Stimulated activated CD4-positive, alpha-beta T cell treated with anti-CD3 and anti-CD28 coated beads, Interleukin-4, amount 100 ng/mL, for 1 hour (primary cell): Measurements from ENCODE around the gene TMEM126B.
"Not testable (repeated sequence)": the region's sequence is repeated elsewhere in the genome, so short reads cannot be mapped to it uniquely, and the experiment has no call there.

Experiments
- DNase-seq: peaks from one replicate; pipeline ENCODE4 v3.0.0-alpha.2; 2020

TMEM126B gene

DNA sequence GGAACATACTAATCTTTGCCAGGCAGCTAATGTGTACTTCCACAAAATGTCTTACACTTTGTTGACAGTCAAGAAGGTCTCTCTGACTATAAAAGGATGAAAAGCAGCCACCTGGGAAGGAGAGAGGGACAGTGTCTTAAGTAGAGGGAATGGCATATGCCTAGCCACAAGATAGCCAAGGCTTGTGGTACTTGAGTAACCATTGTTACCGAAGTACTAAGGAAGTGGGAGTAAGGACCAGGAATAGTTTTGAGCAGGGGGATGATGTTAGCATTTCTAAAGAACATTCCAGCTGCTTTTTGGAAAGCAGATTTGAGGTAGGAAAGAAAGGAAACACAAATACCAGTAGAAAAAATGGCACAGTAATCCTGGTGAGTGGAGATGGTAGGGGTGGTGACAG lies 22.7 kb downstream of the TMEM126B start:
- DNase-seq, result no peak

GRCh38 chr11:85652786-85653447 lies 24.5 kb downstream of the TMEM126B start:
- no peak for DNase-seq

- DNase-seq, result not testable (repeated sequence)
Observed at GRCh38 chr11:85654343-85654742, 25.9 kb downstream of the TMEM126B start.

GRCh38 chr11:85656777-85657176 lies 28.4 kb downstream of the TMEM126B start:
- no peak for DNase-seq

- no peak for DNase-seq
Observed at GRCh38 chr11:85658180-85658579, 29.8 kb downstream of the TMEM126B start.

DNA sequence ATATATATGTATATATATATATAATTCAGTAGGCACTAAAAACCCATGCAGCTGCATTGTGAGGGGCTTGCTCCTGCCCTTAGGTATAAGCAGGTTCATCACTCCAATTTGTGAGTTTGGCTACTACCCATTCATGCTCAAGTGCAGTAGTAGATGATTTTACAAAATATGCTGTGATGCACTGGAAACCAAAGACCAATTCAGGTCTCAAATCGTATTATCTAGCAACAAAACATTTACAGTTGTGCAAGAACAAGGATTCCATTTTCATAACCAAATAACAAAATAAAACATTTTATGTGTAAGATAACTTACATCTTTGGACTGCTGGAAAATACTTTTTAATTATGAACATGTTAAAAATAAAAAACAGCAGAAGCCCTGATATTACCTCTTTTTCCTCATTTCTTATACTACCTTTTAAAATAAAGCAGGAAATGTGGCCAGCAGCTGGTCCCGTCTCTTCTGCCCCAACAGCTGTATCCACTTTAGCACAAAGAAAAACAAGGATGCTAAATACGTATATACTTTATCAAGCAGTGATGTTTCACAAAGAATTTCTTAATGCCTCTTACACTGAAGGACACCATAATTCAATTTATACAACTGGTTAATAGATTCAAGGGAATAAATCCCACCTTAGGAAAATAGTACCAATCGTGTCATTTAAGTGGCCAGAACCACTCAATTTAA lies 33.7 kb downstream of the TMEM126B start:
- no peak for DNase-seq

DNA sequence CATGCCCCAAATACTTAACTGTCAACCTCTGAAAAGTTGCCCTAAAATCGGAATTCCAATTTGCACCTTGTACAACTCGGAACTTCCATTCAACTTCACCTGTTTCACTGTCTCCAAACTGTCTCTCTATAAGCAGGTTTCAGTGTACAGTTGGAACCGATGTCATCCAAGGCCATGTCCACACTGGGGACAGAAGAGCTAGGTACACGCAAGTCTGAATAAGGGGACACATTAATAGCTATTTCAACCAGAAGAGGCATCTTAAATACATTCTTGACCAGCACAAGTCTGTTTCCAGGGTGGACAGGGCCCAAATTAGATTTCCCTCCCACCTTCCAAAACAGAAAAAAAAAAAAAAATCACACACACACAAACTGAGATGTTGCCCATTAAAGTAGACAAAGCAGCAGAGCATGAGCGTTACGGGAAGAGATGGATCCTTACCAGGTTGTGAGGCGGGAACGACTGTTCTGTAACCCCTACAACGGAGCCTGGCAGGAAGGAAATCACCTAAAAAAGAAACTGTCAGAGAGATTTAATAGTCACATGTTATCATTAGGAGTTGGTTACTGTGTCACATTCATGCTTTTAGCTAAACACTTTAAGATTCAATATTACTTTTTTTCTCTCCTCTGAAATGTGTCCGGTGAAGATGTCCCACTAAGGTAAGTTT lies 34.8 kb downstream of the TMEM126B start:
- no peak for DNase-seq

DNA sequence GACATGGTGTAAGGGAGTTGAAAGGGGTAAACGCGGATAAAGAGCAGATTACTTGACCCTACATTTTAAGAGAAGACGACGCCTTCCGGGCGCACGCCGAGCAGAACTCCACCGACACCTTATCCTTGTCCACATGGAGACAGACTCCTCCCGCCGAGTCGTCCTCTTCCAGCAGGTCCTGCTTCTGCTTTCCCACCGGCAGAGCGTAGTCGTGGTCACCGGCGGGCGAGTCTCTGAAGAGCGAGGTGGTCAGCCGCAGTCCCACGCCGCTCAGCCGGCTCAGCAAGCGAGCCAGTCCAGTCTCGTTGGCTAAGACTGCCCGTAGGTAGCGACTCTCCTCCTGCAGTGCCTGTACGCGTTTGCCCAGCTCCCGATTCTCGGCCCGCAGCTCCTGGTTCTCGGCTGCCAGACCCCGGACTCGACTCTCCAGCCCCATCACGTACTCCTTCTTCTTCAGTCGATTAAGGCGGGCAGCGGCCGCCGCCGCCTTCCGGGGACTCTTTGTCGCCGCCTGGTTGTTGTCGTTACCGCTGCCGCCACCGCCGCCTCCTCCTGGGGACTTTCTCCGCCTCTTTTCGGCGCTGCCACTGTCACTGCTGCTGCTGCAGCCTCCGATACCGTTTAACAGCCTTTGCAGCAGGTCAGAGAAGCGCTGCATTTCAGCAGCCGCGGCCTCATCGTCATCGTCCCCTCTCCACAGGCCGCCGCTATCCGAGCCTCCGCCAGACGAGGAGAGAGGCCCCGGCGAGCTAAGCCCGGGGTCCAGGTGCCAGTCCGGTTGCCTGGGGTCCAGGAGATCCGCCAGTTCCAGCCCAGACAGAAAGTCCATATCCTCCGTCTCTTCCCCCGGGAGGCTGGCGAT lies 35.6 kb downstream of the TMEM126B start:
- peak; percentile 89 for DNase-seq

GRCh38 chr11:85664615-85665481 lies 36.5 kb downstream of the TMEM126B start, which contains the start of gene CREBZF:
Gene CREBZF (minus strand): TSS chr11:85665129. CDS start chr11:85664875, 254 bp downstream.
- peak; percentile 93 for DNase-seq

GRCh38 chr11:85665733-85666132 lies 37.3 kb downstream of the TMEM126B start:
- DNase-seq, result no peak

- no peak for DNase-seq
Observed at GRCh38 chr11:85666687-85667086, 38.3 kb downstream of the TMEM126B start.

DNA sequence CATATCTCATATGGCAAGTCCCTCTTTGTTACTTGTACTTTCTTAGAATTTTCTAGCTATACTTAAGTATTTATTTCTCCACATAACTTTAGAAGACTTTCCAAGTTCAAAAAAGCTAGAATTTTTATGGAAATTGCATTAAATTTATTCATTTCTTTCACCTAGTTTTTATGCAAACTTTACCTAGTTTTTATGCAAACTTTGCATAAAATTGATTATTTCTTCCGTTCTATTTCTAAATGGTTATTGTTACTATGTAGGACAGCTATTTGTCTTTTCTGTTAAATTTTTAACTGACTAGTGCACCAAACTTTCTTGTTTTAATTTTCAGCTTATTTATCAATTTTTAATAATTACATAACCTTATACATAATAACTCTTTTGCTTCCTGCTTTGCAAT lies 39.8 kb downstream of the TMEM126B start:
- no peak for DNase-seq

DNA sequence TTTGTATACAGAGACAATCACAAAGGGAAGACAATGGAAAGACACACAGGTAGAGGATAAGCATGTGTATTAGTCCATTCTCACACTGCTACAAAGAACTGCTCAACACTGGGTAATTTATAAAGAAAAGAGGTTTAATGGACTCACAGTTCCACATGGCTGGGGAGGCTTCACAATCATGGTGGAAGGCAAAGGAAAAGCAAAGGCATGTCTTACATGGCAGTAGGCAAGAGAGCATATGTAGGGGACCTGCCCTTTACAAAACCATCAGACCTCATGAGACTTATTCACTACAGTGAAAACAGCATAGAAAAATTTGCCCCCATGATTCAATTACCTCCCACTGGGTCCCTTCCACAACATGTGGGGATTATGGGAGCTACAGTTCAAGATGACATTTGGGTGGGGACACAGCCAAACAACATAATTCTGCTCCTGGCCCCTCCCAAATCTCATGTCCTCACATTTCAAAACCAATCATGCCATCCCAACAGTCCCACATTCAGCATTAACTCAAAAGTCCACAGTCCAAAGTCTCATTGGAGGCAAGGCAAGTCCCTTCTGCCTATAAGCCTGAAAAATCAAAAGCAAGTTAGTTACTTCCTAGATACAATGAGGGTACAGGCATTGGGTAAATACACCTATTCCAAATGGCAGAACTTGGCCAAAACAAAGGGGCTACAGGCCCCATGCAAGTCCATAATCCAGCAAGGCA lies 42.7 kb downstream of the TMEM126B start:
- not testable (repeated sequence) for DNase-seq

- no peak for DNase-seq
Observed at GRCh38 chr11:85672105-85672902, 43.9 kb downstream of the TMEM126B start.

DNA sequence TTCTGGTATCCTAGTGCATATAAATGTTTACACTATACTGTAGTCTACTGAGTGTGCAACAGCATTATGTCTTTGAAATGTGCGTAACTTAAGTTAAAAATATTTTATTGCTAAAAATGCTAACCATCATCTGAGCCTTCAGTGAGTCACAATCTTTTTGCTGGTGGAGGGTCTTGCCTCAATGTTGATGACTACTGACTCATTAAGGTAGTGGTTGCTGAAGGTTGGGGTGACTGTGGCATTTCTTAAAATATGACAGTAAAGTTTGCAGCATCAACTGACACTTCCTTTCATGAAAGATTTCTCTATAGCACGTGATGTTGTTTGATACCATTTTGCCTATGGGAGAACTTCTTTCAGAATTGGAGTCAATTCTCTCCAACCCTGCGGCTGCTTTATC lies 45.0 kb downstream of the TMEM126B start:
- no peak for DNase-seq

DNA sequence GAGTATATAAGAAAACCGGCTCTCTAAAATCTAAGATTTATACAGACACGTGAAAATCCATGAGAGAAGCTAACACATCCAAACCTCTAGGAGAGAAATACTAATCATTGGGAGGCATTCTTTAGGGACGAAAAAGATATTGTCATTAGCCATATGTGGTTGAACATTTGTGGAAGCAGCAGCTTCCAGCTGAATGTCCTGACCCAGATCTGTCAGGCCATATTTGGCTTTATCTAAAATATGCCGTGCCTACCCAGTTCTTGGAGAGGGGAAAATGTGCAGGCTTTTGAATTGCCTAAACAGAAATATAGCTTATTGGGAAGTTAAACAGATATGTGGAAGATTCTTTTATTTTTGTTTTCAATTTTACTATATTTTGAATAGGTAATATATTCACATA lies 51.2 kb downstream of the TMEM126B start:
- no peak for DNase-seq

DNA sequence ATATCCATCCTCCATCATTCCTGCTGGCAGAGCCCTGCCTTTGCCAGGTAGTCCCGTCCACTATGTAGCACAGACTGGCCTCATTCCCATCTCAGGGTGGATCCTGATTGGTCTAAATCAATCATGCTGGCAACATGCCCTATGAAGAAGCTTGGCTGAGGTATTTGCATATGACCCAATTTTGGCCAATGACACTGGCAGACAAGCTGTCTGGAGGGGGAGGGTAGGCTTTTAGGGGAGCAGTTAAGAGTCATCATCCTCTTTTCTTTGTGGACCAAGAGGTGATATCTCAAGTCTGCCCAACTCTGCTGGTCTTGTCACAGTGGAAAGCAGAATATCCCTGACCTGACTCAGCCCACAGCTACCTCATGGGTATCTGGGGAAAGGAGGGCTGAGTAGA lies 52.5 kb downstream of the TMEM126B start:
- DNase-seq, result no peak

GRCh38 chr11:85682330-85683305 lies 54.2 kb downstream of the TMEM126B start:
- DNase-seq, result peak; percentile 73
